NK-92 treated with Interleukin-12 subunit alpha and Interleukin-12 subunit beta, amount 100 ng/mL, for 24 hours (cell line): ENCODE measurements around the gene EIF2S2.
"Not testable (repeated sequence)": the region's sequence is repeated elsewhere in the genome, so short reads cannot be mapped to it uniquely, and the experiment has no call there.

Experiments used
- DNase-seq: peaks from one replicate; lab custom pipeline; 2025; lab: John Stamatoyannopoulos, UW

The EIF2S2 gene, protein sequence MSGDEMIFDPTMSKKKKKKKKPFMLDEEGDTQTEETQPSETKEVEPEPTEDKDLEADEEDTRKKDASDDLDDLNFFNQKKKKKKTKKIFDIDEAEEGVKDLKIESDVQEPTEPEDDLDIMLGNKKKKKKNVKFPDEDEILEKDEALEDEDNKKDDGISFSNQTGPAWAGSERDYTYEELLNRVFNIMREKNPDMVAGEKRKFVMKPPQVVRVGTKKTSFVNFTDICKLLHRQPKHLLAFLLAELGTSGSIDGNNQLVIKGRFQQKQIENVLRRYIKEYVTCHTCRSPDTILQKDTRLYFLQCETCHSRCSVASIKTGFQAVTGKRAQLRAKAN

DNA sequence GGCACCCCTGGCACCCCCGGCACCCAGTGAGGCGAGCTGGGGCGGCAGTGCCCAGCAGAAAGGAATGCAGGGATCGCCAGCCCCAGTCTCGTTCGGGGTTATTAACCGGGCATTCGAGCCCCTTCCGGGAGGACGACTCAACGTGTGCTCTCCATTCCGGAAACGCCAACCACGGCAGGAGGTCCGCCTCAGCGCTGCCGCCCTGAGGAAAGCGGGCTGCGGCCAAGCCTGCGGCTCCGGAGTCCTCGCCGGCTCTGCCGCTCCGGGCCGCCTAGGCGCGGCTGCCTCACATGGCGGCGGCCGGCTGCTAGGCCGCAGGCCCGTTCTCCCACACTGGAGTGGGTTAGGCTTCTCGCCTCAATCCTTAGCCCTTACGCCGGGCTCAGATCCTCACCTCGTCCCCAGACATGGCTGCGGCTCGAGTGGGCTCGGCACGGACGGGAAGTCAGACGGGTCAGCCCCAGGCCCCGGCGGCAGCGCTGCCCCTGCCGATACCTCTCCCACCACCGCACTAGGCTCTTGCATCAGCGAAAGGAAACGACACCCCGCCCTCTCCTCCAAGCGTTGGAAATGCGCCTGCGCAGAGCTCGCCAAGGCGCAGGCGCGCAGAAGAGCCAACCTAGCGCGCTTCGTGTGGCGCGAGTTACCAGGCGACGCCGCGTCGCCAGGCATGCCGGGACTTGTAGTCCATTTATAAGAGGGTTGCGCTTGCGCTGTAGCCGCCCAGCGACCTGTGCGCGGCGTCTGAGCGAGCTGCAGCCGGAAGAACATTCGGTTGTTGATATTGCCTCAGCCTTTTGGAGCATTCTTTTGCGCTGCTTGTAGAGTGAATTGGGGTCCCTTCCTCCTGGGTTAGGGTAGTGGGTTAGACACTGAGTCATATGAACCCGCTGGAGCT, at the start of gene EIF2S2:
Gene EIF2S2, minus strand, starts transcription at position 542 of the 898 bp plus-strand sequence. Its CDS starts 133 bp downstream, at position 409.
- peak; percentile 94 for DNase-seq

DNA sequence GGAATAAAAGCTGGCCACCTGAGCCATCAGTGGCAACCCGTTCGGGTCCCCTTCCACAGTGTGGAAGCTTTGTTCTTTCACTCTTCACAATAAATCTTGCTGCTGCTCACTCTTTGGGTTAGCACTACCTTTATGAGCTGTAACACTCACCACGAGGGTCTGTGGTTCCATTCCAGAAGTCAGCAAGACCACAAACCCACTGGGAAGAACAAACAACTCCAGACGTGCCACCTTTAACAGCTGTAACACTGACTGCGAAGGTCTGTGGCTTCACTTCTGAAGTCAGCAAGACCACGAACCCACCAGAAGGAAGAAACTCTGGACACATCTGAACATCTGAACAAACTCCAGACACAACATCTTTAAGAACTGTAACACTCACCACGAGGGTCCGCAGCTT, 45.7 kb upstream of the EIF2S2 start:
- not testable (repeated sequence) for DNase-seq

DNA sequence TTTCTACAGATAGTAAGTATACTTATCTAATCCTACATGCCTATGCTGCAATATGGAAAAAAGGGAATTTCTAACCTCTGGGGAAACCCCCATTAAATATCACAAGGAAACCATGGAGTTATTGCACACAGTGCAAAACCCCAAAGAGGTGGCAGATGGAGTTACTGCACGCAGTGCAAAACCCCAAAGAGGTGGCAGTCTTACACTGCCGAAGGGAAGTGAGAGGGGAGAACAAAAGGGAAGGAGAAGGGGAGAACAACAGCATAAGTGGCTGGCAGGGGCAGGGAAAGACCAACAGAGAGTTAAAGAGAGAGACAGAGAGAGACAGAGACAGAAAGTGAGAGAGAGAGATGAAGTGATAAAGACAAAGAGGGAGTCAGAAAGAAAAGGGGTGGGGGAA, 43.8 kb upstream of the EIF2S2 start:
- DNase-seq = no peak

DNA sequence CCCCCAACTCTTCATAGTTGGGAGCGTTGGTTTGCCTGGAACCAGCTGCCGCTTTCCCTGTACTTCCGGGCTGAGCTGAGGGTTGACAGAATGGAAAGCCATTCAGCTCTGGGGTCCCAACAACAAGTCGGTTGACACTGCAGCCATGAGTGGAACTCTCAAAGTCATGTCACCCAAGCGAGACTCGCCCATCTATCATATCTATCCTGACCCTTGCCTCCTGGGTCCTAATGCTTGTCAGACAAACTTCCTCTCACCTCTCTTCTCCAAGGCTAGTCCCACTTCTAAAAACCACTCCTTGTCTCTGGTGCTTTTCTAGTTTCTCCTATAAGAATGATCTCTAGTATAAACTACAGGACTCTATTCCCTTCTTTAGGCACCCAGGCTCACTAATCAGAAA, 41.1 kb upstream of the EIF2S2 start:
- not testable (repeated sequence) for DNase-seq

DNA sequence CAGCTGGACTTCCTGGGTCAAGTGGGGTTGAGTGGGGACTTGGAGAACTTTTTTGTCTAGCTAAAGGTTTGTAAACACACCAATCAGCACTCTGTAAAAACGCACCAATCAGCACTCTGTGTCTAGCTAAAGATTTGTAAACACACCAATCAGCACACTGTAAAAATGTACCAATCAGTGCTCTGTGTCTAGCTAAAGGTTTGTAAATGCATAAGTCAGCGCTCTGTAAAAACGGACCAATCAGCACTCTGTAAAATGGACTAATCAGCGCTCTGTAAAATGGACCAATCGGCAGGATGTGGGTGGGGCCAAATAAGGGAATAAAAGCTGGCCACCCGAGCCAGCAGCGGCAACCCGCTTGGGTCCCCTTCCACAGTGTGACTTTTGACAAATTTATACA, 40.0 kb upstream of the EIF2S2 start:
- not testable (repeated sequence) for DNase-seq

DNA sequence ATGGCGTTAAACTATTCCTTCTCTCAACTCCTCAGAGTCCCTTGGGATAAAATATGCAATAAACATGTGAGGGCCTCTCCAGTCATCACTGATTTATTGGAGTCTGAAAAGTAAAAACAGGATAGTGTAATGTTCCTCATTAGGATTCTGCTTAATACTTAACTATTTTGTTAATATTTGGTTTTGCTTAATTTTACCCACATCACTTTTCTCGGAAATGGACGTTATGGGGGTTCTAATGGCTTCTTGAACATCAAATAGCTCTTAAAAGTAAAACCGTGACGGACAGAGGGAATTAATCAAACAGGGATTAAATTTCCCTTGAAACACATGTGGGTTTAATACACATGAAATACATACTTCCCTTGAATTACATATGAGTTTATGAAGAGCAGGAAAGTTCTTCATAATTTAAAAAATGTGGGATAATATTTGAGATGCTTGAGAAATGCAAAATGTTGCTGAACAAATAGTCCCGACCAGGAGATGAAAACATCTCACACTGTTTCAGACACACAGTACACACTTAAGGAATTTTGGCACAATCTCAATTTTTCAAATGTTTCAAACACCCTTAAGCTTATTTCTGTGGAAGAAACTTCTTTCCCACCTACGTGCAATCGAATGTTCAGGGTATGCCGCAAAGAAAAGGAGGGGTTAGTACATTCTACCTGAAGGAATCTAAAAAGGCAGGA, 38.4 kb upstream of the EIF2S2 start:
- DNase-seq = no peak

DNA sequence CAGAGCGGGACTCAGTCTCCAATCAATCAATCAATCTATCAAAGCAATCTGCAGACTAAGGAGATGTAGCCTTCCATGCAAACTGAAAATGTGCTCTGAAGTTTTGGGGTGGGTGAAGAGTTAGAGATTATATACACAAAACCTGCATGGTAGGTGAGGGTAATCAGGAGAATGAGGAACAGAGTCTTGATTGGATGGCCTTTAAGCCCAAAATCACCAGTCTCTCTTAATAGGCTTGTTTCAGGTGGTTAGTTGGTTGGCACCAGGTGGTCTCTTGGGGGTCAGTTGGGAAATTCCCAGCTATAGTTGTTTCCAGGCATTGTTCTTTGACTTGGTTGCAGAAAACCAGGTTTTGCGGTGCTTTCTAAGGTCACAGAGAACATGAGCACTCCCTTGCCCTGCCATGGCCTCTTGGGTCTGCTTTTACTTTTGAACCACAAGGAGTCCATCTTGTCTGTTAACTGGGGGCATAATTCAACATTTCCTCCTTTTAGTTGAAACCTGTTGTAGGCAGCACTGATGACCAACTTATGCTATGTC, 33.3 kb upstream of the EIF2S2 start:
- DNase-seq = no peak

DNA sequence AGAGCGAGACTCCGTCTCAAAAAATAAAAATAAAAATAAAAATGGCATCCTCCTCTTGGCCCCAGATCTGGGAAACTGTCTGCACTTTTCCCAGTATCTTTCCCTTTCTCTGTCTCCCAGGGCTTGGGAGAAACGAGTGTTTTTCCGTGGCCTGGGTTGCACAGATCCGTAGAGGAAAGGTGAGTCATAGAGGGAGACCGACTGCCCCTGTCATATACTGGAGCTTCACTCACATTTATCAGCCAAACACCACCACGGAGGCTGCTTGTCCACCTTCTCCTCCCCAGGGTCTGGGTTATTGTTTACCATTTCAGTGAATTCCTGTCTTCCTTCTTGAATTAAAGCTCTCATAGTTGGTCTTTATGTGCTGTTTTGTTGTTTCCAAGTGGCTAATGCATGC, 31.9 kb upstream of the EIF2S2 start:
- DNase-seq = no peak

DNA sequence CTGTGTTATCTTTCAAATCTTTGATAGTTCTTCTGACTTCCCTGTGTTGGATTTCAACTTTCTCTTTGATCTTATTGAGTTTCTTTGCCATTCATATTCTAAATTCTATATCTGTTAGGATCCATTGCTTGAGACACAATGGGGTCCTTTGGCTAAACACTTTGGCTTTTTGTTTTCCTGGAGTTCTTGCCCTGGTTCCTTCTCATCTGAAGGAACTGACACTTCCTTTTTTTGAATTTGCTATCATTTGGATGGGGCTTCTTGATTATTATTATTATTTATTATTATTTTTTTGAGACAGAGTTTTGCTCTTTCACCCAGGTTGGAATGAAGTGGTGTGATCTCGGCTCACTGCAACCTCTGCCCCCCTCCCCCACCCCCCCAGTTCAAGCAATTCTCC, 30.1 kb upstream of the EIF2S2 start:
- DNase-seq = no peak

DNA sequence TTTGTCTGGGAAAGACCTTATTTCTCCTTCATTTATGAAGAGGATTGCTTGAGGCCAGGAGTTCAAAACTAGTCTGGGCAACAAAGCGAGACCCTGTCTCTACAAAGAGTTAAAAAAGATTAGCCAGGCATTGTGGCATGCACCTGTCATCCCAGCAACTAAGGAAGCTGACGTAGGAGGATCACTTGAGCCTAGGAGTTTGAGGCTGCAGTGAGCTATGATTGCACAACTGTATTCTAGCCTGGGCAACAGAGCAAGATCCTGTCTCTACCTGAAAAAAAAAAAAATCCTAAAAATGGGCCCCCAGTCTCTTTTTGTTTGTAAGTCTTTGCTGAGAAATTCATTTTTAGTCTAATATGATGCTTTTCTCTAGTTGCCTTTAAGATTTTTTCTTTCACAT, 29.2 kb upstream of the EIF2S2 start:
- no peak for DNase-seq

DNA sequence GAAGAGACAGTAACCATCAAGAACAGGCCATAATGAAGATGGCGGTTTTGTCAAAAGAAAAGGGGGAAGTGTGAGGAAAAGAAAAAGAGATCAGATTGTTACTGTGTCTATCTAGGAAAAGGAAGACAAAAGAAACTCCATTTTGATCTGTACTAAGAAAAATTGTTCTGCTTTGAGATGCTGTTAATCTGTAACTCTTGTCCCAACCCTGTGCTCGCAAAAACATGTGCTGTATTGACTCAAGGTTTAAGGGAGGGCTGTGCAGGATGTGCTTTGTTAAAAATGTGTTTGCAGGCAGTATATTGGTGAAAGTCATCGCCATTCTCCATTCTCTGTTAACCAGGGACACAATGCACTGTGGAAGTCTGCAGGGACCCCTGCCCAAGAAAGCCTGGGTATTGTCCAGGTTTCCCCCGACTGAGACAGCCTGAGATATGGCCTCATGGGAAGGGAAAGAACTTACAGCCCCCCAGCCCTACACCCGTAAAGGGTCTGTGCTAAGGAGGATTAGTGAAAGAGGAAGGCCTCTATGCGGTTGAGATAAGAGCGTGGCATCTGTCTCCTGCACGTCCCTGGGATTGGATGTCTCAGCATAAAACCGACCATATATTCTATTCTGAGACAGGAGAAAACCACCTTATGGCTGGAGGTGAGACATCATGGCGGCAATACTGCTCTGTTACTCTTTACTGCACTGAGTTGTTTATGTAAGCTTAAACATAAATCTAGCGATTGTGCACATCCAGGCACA, 23.7 kb upstream of the EIF2S2 start:
- DNase-seq = not testable (repeated sequence)

DNA sequence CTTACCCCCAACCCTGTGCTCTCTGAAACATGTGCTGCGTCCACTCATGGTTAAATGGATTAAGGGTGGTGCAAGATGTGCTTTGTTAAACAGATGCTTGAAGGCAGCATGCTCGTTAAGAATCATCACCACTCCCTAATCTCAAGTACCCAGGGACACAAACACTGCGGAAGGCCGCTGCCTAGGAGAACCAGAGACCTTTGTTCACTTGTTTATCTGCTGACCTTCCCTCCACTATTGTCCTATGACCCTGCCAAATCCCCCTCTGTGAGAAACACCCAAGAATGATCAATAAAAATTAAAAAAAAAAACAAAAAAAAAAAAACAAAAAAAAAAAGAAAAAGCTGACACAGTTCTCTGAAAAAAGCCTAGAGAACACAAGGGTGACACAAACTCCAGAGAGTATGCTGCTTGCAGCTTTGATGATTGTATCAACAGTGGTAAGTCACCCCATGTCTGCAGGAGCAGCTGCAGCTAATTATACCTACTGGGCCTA, 21.4 kb upstream of the EIF2S2 start:
- not testable (repeated sequence) for DNase-seq

DNA sequence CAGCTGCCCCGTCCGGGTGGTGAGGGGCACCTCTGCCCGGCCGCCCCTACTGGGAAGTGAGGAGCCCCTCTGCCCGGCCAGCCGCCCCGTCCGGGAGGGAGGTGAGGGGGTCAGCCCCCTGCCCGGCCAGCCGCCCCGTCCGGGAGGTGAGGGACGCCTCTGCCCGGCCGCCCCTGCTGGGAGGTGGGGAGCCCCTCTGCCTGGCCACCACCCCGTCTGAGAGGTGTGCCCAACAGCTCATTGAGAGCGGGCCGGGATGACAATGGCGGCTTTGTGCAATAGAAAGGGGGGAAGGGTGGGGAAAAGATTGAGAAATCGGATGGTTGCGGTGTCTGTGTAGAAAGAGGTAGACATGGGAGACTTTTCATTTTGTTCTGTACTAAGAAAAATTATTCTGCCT, 20.9 kb upstream of the EIF2S2 start:
- not testable (repeated sequence) for DNase-seq

DNA sequence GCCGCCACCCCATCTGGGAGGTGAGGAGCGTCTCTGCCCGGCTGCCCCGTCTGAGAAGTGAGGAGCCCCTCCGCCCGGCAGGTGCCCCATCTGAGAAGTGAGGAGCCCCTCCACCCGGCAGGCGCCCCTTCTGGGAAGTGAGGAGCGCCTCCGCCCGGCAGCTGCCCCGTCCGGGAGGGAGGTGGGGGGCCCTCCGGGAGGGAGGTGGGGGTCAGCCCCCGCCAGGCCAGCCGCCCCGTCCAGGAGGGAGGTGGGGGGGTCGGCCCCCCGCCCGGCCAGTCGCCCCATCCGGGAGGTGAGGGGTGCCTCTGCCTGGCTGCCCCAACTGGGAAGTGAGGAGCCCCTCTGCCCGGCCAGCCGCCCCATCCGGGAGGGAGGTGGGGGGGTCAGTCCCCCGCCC, 20.4 kb upstream of the EIF2S2 start:
- not testable (repeated sequence) for DNase-seq

DNA sequence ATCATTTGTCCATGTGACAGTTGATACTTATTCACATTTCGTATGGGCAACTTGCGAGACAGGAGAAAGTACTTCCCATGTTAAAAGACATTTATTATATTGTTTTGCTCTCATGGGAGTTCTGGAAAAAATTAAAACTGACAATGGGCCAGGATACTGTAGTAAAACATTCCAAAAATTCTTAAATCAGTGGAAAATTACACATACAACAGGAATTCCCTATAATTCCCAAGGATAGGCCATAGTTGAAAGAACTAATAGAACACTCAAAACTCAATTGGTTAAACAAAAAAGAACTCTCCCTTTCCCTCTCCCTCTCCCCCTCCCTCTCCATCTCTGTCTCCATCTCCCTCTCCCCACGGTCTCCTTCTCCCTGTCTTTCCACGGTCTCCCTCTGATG, 19.4 kb upstream of the EIF2S2 start:
- DNase-seq = no peak

DNA sequence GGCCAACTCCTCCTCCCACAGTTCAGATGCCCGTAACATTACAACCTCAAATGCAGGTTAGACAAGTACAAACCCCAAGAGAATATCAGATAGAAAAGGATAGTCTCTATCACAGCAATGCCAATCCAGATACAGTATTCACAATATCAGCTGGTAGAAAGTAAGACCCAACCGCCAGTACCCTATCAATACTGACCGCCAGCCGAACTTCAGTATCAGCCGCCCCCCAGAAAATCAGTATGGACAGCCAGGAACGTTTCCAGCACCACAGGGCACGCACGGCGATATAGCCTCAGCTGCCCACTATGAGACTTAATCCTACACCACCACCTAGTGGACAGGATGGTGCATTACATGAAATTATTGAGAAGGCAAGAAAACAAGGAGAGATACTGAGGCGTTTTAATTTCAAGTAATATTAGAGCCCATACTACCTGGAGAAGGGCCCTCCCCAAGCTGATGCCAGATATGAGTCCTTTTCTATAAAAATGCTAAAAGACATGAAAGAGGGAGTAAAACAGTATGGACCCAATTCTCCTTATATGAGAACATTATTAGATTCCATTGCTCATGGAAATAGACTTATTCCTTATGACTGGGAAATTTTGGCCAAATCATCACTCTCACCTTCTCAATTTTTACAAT, 17.6 kb upstream of the EIF2S2 start:
- DNase-seq = peak; percentile 31

DNA sequence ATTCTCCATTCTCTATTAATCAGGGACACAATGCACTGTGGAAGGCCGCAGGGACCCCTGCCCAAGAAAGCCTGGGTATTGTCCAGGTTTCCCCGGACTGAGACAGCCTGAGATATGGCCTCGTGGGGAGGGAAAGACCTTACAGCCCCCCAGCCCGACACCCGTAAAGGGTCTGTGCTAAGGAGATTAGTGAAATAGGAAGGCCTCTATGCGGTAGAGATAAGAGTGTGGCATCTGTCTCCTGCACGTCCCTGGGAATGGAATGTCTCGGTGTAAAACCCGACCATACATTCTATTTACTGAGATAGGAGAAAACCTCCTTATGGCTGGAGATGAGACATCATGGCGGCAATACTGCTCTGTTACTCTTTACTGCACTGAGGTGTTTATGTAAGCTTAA, 15.7 kb upstream of the EIF2S2 start:
- DNase-seq = no peak

DNA sequence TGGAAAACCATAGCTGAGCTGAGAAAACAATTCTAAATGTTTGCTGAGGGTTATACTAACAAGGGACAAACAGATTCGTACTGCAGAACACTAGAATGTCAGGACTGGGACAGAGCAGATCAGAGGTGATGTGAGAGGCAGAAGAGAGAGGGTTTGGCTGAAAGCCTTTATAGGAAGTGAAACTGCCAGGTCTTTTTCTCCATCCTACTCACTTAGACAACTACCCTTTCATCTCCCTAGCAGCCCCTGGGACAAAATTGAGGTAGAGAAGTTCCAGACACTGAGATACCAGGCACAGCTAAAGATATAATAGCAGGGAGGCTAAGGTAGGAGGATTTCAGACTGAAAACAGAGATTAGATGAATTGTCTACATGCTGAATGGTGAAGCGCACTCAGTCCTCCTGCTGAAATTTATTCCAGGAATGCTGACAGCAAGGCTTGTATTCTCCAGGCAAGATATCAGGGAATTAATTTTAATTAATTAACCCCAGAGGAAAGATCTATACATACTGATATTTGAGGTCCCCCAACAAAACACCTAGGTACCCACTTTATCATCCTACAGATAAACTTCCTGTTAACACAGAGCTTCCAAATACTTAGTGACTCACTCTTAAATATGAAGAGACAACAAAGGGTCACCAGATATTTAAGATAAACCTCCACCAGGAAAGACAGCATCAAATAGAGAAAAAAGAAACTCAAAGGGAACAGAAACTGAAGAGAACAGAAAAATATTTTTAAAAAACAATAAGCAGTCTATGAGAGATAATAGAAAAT, 12.6 kb upstream of the EIF2S2 start:
- DNase-seq = no peak

DNA sequence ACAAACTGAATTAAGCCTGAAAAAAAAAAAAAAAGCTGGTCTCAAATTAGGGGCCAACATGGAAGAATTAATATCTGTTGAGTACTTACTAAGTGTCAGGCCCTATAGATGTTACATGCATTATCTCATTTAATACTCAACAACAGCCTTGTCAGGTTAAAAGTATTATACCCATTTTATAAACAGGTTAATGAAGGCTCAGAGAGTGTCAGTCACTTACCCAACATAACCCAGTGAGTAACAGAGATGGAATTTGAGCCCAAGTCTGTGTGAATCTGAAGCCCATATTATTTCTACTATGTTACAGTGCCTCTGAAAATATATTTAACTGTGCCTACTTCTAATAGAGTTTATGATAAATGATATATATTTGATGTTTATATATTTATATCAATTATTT, 11.3 kb upstream of the EIF2S2 start:
- no peak for DNase-seq
